Epithelial cell of proximal tubule (primary cell): ENCODE results near the gene MET. TPM values are rescaled to one million over a fixed set of nuclear protein-coding genes. Genes with fewer than 3 reads are reported as not detected.

Source experiments
- DNase-seq: peaks from one replicate; pipeline ENCODE4 v3.0.0-alpha.2; 2011; ENCODE audit warnings: low read depth
- H3K4me3 ChIP-seq: 2 replicates; pipeline ENCODE4 v1.5.1; 2011; ENCODE audit warnings: low read depth, mild to moderate bottlenecking, low read length
- total RNA-seq: library from RNA; depleted of rRNA; stranded (reverse); fragments of >200 nt; gene quantifications from 2 replicates; pipeline ENCODE4 v1.2.3, GENCODE V29; 2015
- TF ChIP-seq, protein P1 (sequence below): conservative IDR thresholded peaks from 2 replicates; pipeline ENCODE4 v1.5.1; 2012; ENCODE audit warnings: low read depth, mild to moderate bottlenecking, low read length

The MET gene
- total RNA-seq: 155 and 164 TPM in 2 replicates

DNA sequence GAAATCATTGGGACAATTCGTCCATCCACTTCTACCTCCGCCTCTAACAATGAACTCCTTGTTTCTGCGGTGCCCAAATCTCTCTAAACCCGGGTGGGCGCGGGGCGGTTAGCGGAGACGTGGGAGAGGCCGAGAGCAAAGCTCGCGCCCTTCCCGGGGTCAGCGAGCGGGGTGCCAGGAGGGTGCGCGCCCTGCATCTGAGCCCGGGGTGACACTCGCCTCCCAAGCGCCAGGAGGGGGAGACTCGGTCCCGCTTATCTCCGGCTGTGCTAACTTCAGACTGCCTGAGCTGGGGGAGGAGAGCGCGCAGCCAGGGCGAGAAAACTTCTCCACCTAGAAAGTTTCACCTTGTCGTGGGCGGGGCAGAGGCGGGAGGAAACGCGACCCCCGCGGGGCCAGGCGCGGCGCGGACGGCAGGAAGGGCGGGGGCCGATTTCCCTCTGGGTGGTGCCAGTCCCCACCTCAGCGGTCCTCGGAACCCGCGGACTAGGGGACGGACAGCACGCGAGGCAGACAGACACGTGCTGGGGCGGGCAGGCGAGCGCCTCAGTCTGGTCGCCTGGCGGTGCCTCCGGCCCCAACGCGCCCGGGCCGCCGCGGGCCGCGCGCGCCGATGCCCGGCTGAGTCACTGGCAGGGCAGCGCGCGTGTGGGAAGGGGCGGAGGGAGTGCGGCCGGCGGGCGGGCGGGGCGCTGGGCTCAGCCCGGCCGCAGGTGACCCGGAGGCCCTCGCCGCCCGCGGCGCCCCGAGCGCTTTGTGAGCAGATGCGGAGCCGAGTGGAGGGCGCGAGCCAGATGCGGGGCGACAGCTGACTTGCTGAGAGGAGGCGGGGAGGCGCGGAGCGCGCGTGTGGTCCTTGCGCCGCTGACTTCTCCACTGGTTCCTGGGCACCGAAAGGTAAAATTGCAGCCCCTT lies at the start of gene MET:
Gene MET (plus strand): TSS at position 516 of the 915 bp plus-strand sequence. CDS start 26,889 bp downstream, outside the sequence.
- peak within 1 kb of the TSS; percentile 78 for H3K4me3 ChIP-seq
- no peak for DNase-seq
- TF ChIP-seq, protein P1, sequence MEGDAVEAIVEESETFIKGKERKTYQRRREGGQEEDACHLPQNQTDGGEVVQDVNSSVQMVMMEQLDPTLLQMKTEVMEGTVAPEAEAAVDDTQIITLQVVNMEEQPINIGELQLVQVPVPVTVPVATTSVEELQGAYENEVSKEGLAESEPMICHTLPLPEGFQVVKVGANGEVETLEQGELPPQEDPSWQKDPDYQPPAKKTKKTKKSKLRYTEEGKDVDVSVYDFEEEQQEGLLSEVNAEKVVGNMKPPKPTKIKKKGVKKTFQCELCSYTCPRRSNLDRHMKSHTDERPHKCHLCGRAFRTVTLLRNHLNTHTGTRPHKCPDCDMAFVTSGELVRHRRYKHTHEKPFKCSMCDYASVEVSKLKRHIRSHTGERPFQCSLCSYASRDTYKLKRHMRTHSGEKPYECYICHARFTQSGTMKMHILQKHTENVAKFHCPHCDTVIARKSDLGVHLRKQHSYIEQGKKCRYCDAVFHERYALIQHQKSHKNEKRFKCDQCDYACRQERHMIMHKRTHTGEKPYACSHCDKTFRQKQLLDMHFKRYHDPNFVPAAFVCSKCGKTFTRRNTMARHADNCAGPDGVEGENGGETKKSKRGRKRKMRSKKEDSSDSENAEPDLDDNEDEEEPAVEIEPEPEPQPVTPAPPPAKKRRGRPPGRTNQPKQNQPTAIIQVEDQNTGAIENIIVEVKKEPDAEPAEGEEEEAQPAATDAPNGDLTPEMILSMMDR: peak; percentile 63

DNA sequence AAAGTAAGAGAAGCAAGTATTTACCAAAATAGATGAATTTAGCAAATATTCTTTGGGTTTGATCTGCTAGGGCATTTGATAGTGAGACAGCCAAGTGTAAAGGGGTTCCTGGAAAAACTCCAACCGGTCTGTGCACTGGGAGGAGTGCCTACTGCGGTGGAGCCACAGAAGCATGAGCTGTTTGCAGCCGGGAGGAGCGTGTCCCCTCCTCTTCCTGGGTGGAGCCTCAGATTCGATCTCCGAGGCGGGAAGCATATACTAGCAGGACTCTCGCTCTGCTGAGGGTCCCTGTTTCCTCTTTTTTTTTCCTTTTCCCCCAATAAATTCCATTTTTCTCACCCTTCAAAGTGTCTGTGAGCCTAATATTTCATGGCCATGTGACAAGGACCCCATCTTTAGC lies 45.1 kb upstream of the MET start:
- H3K4me3 ChIP-seq: no peak overlapping the region
- TF ChIP-seq, protein P1: no peak
- no peak for DNase-seq

DNA sequence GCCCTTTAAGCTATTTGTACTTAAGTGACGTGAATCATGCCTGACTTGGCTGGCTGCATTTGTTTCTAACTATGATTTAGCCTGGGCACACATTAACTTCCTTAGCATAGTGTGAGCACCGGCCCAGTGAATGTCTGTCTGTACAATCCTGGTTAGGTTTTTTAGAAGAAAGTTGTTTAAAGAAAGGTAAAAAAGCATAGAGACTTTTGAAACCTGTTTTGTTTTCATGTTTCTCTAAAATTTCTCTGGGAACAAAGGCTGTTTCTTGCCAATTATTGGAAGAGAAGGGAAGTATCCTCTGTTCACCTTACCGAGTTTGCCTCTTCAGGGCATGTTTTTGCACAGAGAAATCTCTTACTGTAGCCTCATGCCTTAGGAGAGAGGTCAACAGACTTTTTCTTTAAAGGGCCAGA lies 42.9 kb upstream of the MET start:
- TF ChIP-seq, protein P1: no peak
- peak; percentile 79 for DNase-seq
- no peak overlapping the region for H3K4me3 ChIP-seq

DNA sequence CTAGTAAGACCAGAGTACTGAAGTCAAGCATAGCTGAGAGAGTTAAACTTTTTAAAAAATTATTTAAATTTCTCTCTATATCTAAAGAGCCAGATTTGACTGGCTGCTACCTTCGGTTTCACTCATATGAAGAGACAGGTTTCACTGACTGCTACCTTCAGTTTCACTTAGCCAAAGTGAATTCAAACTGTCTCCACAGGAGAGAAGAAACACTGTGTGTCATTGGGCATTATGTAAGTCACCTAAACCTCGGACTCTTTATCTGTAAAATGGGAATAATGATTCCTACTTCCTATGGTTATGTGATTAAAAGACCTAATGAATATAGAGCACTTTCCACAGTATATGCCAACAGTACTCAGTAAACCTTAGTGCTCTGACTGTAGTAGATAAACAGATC lies 41.6 kb upstream of the MET start:
- no peak for DNase-seq
- TF ChIP-seq, protein P1: no peak
- no peak overlapping the region for H3K4me3 ChIP-seq

DNA sequence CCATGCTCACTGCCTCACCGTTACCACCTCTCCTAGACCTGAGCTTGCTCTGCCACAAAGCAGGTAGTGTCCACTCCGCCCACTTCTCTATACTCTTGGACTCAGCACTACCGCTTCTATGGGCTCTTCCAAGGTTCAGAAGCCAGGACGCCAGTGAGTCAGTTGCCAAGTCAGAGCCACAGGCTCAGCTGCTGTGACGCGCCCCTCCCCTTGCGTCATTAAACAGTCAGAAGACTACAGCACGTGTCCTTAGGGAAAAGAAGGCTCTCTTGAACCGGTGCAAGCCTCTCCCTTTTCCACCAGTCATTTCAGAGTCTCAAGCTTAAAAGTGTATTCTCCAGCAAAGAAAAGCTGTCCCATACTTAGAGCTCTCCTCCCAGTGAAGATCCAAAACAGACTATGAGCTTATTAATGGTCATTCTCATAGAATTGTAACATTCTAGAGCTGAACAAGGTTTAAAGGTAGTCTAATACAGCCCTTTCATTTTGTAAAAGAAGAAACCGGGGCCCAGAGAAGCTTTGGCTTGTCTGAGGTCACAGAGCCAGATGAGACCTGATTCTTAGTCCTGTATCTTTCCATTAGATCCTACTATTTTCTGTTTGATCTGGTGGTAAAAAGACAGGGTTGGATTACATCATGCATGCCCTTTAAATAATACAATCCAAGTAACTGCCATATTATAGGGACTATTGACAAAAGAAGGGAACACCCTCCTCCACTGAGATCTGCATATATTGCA lies 40.9 kb upstream of the MET start:
- TF ChIP-seq, protein P1: no peak
- DNase-seq: peak; percentile 96
- H3K4me3 ChIP-seq: no peak overlapping the region

DNA sequence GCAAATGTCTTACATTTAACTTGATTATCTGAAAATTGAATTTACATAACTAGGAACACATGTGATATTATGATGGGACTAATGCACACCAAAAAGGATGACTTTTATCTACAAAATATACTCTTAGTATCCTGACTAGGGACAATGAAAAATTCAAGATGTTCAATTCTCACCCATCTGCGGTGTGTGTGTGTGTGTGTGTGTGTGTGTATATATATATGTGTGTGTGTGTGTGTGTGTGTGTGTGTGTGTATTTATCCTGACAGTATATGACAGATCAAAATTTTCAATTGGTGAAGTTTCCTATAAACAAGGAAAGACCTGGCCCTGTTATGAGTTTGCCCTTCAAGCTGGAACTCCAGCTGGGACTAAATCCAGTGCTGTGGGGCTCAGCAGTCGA lies 40.3 kb upstream of the MET start:
- no peak for DNase-seq

More for the DNA sequence above, 40.3 kb upstream of the MET start:
- TF ChIP-seq, protein P1: no peak
- H3K4me3 ChIP-seq: no peak overlapping the region
